GM19467 (cell line): Measurements from ENCODE around the gene ZNF574.

ENCODE experiments used
- ATAC-seq: cut with Tn5 transposase; IDR thresholded peaks from one replicate; pipeline ENCODE4 v1.9.1; 2021; ENCODE audit warnings: mild to moderate bottlenecking, moderate library complexity; ENCODE audit not compliant: unreplicated experiment

ZNF574 gene

DNA sequence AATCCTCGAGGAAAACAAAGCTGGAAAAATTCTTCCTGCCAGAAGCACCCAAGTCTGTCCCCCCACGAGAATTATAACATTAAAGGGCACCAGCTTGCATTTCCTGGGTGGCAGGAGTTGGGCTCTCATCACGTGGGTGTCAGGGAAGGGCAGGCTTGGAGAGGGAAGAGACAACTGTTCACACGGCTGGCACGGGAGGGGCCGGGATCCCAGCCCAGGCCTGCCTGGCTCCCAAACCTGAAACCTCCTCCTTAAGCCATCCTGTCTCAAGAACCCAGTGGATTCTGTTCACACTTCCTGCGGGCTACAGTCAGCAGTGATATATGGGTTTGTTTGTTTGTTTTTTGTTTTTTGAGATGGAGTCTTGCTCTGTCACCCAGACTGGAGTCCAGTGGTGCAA is 18.1 kb upstream of the ZNF574 start:
- no peak for ATAC-seq

DNA sequence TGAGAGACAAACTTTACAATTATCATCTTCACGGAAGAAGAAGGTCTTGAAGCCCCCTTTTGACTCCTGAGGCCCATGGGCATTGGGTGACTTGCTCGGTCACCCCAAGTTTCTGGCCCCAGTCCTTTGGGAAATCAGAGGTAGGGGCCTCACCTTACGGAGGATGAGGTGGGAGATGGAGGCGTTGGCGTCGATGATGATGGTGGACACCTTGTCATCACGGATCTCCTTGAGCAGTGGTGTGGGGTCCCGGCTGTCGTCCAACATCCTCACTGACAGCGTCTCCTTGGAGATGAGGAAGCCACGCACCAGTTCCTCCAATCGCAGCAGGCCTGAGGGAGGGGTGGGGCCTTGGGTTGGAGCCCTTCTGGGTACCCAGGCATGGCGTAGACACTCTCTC is 16.8 kb upstream of the ZNF574 start:
- no peak for ATAC-seq

- no peak for ATAC-seq
Measured at GRCh38 chr19:42060117-42060516, 15.8 kb upstream of the ZNF574 start.

- no peak for ATAC-seq
Measured at GRCh38 chr19:42062381-42062780, 13.6 kb upstream of the ZNF574 start.

DNA sequence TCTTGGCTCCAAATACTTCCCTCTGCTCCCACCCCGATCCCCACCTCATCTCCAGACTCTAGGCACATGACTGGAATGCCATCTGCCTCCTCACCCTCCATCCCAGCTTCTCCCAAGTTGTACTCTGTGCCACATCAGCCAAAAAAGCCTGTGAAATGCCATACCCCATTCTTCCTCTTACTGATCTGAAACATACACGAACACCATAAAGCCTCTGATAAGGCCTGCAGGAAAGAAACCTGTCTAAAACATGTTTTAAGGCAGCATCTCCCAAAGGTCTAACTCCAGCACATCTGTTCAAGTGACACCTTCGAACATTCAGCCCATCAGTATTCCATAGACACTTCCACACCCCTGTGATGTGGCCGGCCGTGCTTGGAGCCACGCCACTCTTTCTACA is 11.5 kb upstream of the ZNF574 start:
- no peak for ATAC-seq

GRCh38 chr19:42065051-42065450 is 10.9 kb upstream of the ZNF574 start:
- no peak for ATAC-seq

DNA sequence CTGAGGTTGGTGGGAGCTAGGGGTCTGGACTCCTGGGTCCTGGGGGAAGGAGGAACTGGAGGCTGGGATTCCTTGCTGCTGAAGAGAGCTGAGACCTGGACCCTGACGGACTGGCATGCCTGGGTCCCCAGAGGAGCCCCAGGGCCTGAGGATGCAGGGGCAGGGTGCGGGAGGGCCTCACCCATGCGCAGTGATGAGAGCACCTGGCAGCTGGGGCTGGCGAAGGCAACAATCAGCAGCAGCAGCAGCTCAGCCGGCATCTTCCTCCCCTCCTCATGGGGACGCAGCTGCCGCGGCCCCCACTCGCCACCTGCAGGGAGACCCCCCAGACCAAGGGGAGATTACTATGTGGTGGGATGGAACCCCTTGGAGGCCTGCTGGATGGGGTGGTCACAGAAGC is 10.5 kb upstream of the ZNF574 start:
- ATAC-seq = no peak

DNA sequence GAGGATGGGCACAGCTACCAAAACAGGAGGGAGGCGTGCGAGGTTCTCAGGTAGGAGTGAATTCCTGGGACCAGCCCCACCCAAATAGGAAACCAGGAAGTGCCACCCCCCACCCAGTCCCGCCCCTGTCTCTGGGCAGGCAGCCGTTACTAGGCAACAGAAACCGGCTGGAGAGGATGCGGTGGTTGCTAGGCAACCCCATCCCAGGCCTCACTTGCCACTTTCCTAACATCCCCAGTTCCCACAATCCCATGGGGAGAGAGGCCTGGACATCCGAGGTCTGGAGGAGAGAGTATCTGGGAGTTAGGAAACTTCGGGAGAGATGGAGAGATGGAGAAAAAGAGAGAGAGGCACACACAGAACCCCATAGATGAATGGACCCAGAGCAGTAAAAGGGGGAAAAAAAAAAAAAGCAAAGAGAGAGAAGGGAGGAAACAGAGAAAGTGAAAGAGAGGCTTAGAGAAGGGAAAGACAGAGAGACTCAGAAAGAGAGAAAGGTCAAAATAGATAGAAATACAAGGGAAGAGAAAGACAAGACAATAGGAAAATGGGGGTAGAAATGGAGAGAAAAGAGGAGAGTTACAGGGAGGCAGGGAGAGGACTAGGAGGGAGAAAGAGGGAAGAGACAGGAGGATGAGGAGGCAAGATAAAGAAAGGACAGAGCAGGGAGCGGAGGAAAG is 9.8 kb upstream of the ZNF574 start:
- no peak for ATAC-seq

GRCh38 chr19:42067315-42067888 is 8.6 kb upstream of the ZNF574 start:
- no peak for ATAC-seq

GRCh38 chr19:42068361-42068755 is 7.6 kb upstream of the ZNF574 start:
- no peak for ATAC-seq

DNA sequence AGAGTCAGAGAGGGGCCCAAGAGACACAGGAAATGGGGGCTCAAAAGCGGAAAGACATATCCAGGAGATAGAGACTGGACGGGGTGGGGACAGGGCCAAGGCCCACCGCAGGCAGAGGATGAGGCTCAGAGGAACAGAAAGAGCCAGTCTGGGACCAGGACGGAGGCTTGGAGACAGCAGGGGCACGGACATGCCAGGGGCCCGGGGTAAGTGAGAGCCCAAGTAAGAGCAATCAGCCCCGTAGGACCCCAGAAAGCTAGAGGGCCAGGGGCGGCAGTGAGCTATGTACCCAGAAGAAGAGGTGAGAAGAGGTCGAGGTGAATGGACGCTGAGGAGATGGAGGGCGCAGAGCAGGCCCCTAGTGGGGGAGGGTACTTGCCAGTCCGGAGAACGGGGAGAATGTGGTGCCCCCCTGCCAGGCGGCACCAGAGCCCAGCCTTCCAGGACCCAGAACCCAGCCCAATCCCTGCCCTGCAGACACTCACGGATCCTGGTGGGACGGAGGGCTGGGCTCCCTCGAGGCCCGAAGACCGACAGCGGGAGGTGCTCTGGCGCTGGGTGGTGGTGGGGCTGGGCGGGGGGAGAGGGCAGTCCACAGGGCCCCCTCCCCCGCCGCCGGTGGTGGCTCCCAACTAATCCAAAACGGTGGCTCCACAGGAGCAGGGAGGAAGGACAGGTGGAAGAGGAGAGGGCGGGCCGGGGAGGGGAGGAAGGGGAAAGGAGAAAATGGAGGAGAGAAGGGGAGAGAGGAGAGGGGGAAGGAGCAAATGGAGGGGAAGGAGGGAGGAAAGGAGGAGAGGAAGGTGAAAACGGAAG is 7.0 kb upstream of the ZNF574 start:
- ATAC-seq = no peak

GRCh38 chr19:42069619-42070351 is 6.2 kb upstream of the ZNF574 start, which contains the start of gene GRIK5:
TSS of gene GRIK5 (minus strand) at chr19:42070206. CDS start at chr19:42065770, 4,436 bp downstream.
- no peak for ATAC-seq

DNA sequence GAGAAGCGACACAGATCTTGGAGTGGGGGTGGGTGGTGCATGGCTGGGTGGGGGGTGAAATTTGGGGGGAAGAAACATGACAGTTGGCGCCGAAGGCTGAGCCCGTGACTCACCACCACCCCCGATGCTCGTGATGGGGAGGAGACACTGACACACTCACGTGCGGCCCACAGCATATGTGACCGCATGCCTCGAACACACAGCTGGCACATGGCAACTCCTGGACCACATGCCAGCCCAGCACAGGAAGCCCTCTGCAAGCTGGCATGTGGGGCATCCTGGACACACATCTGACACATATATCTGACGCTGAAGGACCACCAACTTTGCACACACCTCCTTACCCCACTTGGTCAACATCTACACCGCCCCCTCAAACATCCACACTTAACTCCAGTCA is 4.7 kb upstream of the ZNF574 start:
- no peak for ATAC-seq

DNA sequence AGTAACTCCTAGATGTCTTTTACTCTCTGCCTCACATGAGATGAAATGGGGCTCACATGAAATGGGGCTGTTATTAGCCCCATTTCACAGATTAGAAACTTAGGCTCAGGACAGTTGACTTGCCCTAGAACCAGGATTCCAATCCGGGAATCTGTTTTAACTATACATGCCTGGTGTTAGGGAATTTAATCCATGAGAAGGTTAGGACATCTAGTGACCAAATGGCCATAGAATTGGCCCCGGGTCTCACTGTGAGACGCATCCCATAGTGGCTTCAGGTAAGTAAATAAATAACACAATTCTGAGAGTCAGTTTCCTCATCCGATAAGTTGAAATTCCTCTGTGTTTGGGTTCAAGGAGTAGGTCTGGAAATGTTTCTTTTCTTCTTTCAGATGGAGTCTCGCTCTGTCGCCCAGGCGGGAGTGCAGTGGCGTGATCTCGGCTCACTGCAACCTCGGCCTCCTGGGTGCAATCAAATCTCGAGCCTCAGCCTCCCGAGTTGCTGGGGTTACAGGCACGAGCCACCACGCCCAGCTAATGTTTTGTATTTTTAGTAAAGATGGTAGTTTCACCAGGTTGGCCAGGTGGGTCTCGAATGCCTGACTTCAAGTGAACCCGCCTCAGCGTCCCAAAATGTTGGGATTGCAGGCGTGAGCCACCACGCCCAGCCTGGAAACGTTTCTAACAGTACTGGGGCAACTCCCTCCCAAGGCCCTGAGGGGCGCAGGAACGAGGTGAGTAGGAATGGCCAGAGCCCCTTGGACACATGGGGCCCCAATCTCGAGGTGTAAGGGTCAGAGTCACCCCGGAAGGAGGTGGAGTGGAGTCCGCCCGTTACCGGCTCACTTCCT is 1.2 kb upstream of the ZNF574 start:
- ATAC-seq = no peak

DNA sequence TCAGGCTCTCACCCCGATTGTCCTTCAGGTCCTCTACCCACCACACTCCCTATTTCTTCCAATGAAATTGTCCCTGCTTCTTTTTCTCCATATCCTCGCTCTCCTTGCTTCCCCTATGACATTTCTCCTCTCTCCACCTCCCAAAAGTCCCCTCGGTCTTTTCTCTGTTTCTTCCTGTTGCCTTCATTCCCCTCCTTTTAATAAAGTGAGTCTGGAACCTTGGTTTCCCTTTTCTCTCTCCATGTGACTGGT is 676 bp upstream of the ZNF574 start:
- no peak for ATAC-seq

DNA sequence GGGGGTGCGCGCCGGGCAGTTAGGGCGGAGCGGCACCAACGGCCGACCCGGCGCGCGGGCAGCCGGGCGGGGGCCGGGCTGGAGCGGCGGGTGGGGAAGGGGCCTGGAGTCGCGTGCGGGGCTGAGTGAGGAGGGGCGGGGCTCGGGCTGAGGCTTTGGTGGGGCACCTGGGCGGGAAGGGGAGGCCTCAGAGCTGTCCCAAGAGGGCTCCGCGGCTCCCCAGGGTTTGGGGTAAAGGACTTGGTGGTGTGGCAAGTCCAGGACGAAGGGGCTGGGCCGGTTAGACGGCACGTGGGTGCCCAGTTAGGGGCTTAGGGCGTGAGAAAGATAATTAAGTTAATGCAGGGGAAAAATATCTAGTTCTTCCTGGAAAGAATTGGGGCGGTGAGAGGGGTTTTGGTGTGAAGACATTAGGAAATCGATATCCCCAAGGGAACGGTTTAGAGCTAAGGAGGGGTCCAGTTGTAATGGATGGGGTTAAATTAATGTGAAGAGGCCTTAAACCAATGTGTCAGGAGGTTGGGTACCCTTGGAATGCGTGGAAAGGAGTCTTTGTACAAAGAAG is 496 bp downstream of the ZNF574 start:
- peak; percentile 32 for ATAC-seq

GRCh38 chr19:42078058-42078457 is 2.1 kb downstream of the ZNF574 start:
- no peak for ATAC-seq

- no peak for ATAC-seq
Measured at GRCh38 chr19:42078538-42079275, 2.7 kb downstream of the ZNF574 start.

DNA sequence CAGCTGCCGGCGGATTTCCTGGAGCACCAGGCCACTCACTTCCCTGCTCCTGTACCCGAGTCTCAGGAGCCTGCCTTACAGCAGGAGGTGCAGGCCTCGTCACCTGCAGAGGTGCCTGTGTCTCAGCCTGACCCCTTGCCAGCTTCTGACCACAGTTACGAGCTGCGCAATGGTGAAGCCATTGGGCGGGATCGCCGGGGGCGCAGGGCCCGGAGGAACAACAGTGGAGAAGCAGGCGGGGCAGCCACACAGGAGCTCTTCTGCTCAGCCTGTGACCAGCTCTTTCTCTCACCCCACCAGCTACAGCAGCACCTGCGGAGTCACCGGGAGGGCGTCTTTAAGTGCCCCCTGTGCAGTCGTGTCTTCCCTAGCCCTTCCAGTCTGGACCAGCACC is 3.3 kb downstream of the ZNF574 start:
- ATAC-seq = no peak
